ENCODE data around the gene MUSK. TPM values are rescaled to one million over a fixed set of nuclear protein-coding genes. Genes with fewer than 3 reads are reported as not detected.

Gene MUSK
- total RNA-seq, 1 donor from 2014 or later = not detected

GRCh38 chr9:110648696-110649095 is 19.9 kb upstream of the MUSK start:
- H3K9me3 Mint-ChIP-seq = no peaks in the 10 kb centered on the region
- no peaks in the 10 kb centered on the region for H3K27me3 Mint-ChIP-seq
- no peaks in the 10 kb centered on the region for H3K36me3 Mint-ChIP-seq (ENCODE audit: low read depth)
- ATAC-seq (ENCODE audit: low read depth) = no peak
- DNase-seq = no peak
- H3K27ac Mint-ChIP-seq = no peak overlapping the region
- no peaks in the 10 kb centered on the region for H3K4me1 Mint-ChIP-seq
- CTCF ChIA-PET = no interaction called here
- no peak for TF ChIP-seq CTCF (IDR thresholded peaks at IDR 0.05)
- no peak overlapping the region for H3K4me3 Mint-ChIP-seq
- intact Hi-C loops (cut with micrococcal nuclease) = no loop called here
- POLR2A ChIA-PET = no interaction called here

- Mint-ChIP-seq H3K27me3 (no peaks in the 10 kb centered on the region), H3K4me3 (no peak overlapping the region), H3K27ac (no peak overlapping the region), H3K9me3 (no peaks in the 10 kb centered on the region), H3K4me1 (no peaks in the 10 kb centered on the region), H3K36me3 (ENCODE audit: low read depth) (no peaks in the 10 kb centered on the region)
- no peak for TF ChIP-seq CTCF (IDR thresholded peaks at IDR 0.05)
- ATAC-seq (ENCODE audit: low read depth) = no peak
- ChIA-PET POLR2A (no interaction called here), CTCF (no interaction called here)
- intact Hi-C loops (cut with micrococcal nuclease) = no loop called here
- no peak for DNase-seq
These were observed 18.3 kb upstream of the MUSK start for GRCh38 chr9:110650261-110650660.

- intact Hi-C loops (cut with micrococcal nuclease) = no loop called here
- DNase-seq (no peak), ATAC-seq (ENCODE audit: low read depth) (no peak)
- H3K27me3 Mint-ChIP-seq = no peaks in the 10 kb centered on the region
- H3K9me3 Mint-ChIP-seq = no peaks in the 10 kb centered on the region
- TF ChIP-seq CTCF (IDR thresholded peaks at IDR 0.05) = no peak
- no peak overlapping the region for H3K4me3 Mint-ChIP-seq
- H3K36me3 Mint-ChIP-seq (ENCODE audit: low read depth) = no peaks in the 10 kb centered on the region
- ChIA-PET CTCF (no interaction called here), POLR2A (no interaction called here)
- H3K27ac Mint-ChIP-seq = no peak overlapping the region
- no peaks in the 10 kb centered on the region for H3K4me1 Mint-ChIP-seq
These were observed 17.6 kb upstream of the MUSK start for GRCh38 chr9:110650991-110651411.

GRCh38 chr9:110655754-110656641 is 12.6 kb upstream of the MUSK start:
- no peak for ATAC-seq (ENCODE audit: low read depth)
- no peaks in the 10 kb centered on the region for H3K36me3 Mint-ChIP-seq (ENCODE audit: low read depth)
- no peaks in the 10 kb centered on the region for H3K4me1 Mint-ChIP-seq
- H3K27me3 Mint-ChIP-seq = no peaks in the 10 kb centered on the region
- H3K27ac Mint-ChIP-seq = no peak overlapping the region
- no peaks in the 10 kb centered on the region for H3K9me3 Mint-ChIP-seq
- no peak overlapping the region for H3K4me3 Mint-ChIP-seq
- no peak for DNase-seq
- TF ChIP-seq CTCF (IDR thresholded peaks at IDR 0.05) = no peak
- ChIA-PET CTCF (no interaction called here), POLR2A (no interaction called here)
- intact Hi-C loops (cut with micrococcal nuclease) = no loop called here

GRCh38 chr9:110659891-110660541 is 8.6 kb upstream of the MUSK start:
- DNase-seq (no peak), ATAC-seq (ENCODE audit: low read depth) (no peak)
- intact Hi-C loops (cut with micrococcal nuclease) = no loop called here
- Mint-ChIP-seq H3K9me3 (no peaks in the 10 kb centered on the region), H3K27me3 (no peaks in the 10 kb centered on the region), H3K27ac (no peak overlapping the region), H3K36me3 (ENCODE audit: low read depth) (no peaks in the 10 kb centered on the region), H3K4me1 (no peaks in the 10 kb centered on the region), H3K4me3 (no peak overlapping the region)
- no peak for TF ChIP-seq CTCF (IDR thresholded peaks at IDR 0.05)
- ChIA-PET CTCF (interaction anchor here (0.6 kb wide), 1 partner anchor 156 kb away, joined by 3 read pairs; no protein-coding TSS in a partner anchor), POLR2A (no interaction called here)

All from activated B cell treated with CpG ODN at 0.5 μM for 24 hours (primary cell).